SK-N-SH treated with all-trans-retinoic acid at 6 μM for 48 hours (cell line): ENCODE measurements around the gene KPTN.

Source experiments
- ATAC-seq: fragments of 200-7000 bp; cut with Tn5 transposase; 3 replicates; pipeline ENCODE4 v1.9.1; 2020; ENCODE audit warnings: mild to moderate bottlenecking, moderate library complexity
- BACH2 ChIP-seq: fragments of 250-450 bp; sonication (Bioruptor Pico); IDR thresholded peaks from 2 replicates; pipeline ENCODE4 v1.9.0; 2021; ENCODE audit warnings: mild to moderate bottlenecking, borderline replicate concordance
- CREB5 ChIP-seq: fragments of 250-450 bp; sonication (Bioruptor Pico); IDR thresholded peaks from 2 replicates; pipeline ENCODE4 v1.5.1; 2020; ENCODE audit warnings: low read depth, mild to moderate bottlenecking, moderate library complexity
- CSRNP3 ChIP-seq: fragments of 250-450 bp; sonication (Bioruptor Pico); IDR thresholded peaks from 2 replicates; pipeline ENCODE4 v1.5.1; 2021; ENCODE audit warnings: mild to moderate bottlenecking, moderate library complexity
- ESRRG ChIP-seq: fragments of 250-450 bp; sonication (Bioruptor Pico); IDR thresholded peaks from 2 replicates; pipeline ENCODE4 v1.6.1; 2021; ENCODE audit warnings: mild to moderate bottlenecking
- GLIS3 ChIP-seq: fragments of 250-450 bp; sonication (Bioruptor Pico); IDR thresholded peaks from 2 replicates; pipeline ENCODE4 v1.5.0; 2020; ENCODE audit warnings: mild to moderate bottlenecking, moderate library complexity
- ISL1 ChIP-seq: fragments of 250-450 bp; sonication (Bioruptor Pico); IDR thresholded peaks from 2 replicates; pipeline ENCODE4 v2.1.2; 2022; ENCODE audit warnings: mild to moderate bottlenecking, moderate library complexity
- OSR1 ChIP-seq: fragments of 250-450 bp; sonication (Bioruptor Pico); IDR thresholded peaks from 2 replicates; pipeline ENCODE4 v1.8.0; 2022; ENCODE audit warnings: moderate library complexity, mild to moderate bottlenecking, inconsistent platforms
- PATZ1 ChIP-seq: fragments of 250-450 bp; sonication (Bioruptor Pico); IDR thresholded peaks from 2 replicates; pipeline ENCODE4 v1.8.0; 2020; ENCODE audit warnings: mild to moderate bottlenecking, moderate library complexity, borderline replicate concordance
- POU6F1 ChIP-seq: fragments of 250-450 bp; sonication (Bioruptor Pico); IDR thresholded peaks from 2 replicates; pipeline ENCODE4 v1.8.0; 2021; ENCODE audit warnings: low read depth, mild to moderate bottlenecking, moderate library complexity, borderline replicate concordance
- PPARA ChIP-seq: fragments of 250-450 bp; sonication (Bioruptor Pico); IDR thresholded peaks from 2 replicates; pipeline ENCODE4 v1.5.0; 2020; ENCODE audit warnings: mild to moderate bottlenecking, borderline replicate concordance
- RARB ChIP-seq: fragments of 250-450 bp; sonication (Bioruptor Pico); IDR thresholded peaks from 2 replicates; pipeline ENCODE4 v1.8.0; 2021; ENCODE audit warnings: mild to moderate bottlenecking, moderate library complexity
- SNAI2 ChIP-seq: fragments of 250-450 bp; sonication (Bioruptor Pico); IDR thresholded peaks from 2 replicates; pipeline ENCODE4 v1.5.0; 2020; ENCODE audit warnings: mild to moderate bottlenecking, moderate library complexity
- TCF4 ChIP-seq: fragments of 250-450 bp; sonication (Bioruptor Pico); IDR thresholded peaks from 2 replicates; pipeline ENCODE4 v1.8.0; 2021; ENCODE audit warnings: mild to moderate bottlenecking, moderate library complexity, borderline replicate concordance
- TOX ChIP-seq: fragments of 250-450 bp; sonication (Bioruptor Pico); IDR thresholded peaks from 2 replicates; pipeline ENCODE4 v1.8.0; 2021; ENCODE audit warnings: mild to moderate bottlenecking, moderate library complexity, borderline replicate concordance
- TSHZ2 ChIP-seq: fragments of 250-450 bp; sonication (Bioruptor Pico); IDR thresholded peaks from 2 replicates; pipeline ENCODE4 v1.5.0; 2020; ENCODE audit warnings: mild to moderate bottlenecking, moderate library complexity
- ZC3H10 ChIP-seq: fragments of 250-450 bp; sonication (Bioruptor Pico); IDR thresholded peaks from 2 replicates; pipeline ENCODE4 v1.5.1; 2021; ENCODE audit warnings: mild to moderate bottlenecking, moderate library complexity
- ZFP3 ChIP-seq: fragments of 250-450 bp; sonication (Bioruptor Pico); IDR thresholded peaks from 2 replicates; pipeline ENCODE4 v1.5.0; 2020; ENCODE audit warnings: mild to moderate bottlenecking, moderate library complexity
- ZFP30 ChIP-seq: fragments of 450-650 bp; formaldehyde crosslinking; IDR thresholded peaks from 2 replicates; pipeline ENCODE4 v1.5.0; 2022; ENCODE audit warnings: mild to moderate bottlenecking, moderate library complexity
- ZNF565 ChIP-seq: fragments of 450-650 bp; formaldehyde crosslinking; conservative IDR thresholded peaks from 2 replicates; pipeline ENCODE4 v1.5.0; 2020; ENCODE audit warnings: low read depth, mild to moderate bottlenecking, moderate library complexity
- ZNF70 ChIP-seq: fragments of 450-650 bp; formaldehyde crosslinking; IDR thresholded peaks from 2 replicates; pipeline ENCODE4 v1.5.0; 2020; ENCODE audit warnings: mild to moderate bottlenecking, moderate library complexity
- ZNF8 ChIP-seq: fragments of 450-650 bp; formaldehyde crosslinking; IDR thresholded peaks from 2 replicates; pipeline ENCODE4 v1.5.0; 2020; ENCODE audit warnings: mild to moderate bottlenecking, moderate library complexity

KPTN gene

GRCh38 chr19:47526798-47527197, 42.8 kb upstream of the KPTN start:
- TF ChIP-seq GLIS3, result no peak
- TF ChIP-seq ZFP3 (CRISPR knock-in tag), result no peak
- no peak for TF ChIP-seq ESRRG (CRISPR knock-in tag)
- no peak for TF ChIP-seq SNAI2 (CRISPR knock-in tag)
- no peak for TF ChIP-seq BACH2
- no peak for TF ChIP-seq ZNF8 (CRISPR knock-in tag)
- TF ChIP-seq TOX, result no peak
- no peak for TF ChIP-seq OSR1 (CRISPR knock-in tag)
- TF ChIP-seq ZNF70 (CRISPR knock-in tag), result no peak
- no peak for TF ChIP-seq ZFP30 (CRISPR knock-in tag)
- no peak for ATAC-seq

- no peak for TF ChIP-seq ZNF8 (CRISPR knock-in tag)
- TF ChIP-seq GLIS3, result no peak
- TF ChIP-seq ESRRG (CRISPR knock-in tag), result no peak
- TF ChIP-seq OSR1 (CRISPR knock-in tag), result no peak
- no peak for TF ChIP-seq BACH2
- TF ChIP-seq ZFP30 (CRISPR knock-in tag), result no peak
- no peak for TF ChIP-seq PPARA (CRISPR knock-in tag)
- TF ChIP-seq CREB5 (CRISPR knock-in tag), result no peak
- TF ChIP-seq RARB, result no peak
- TF ChIP-seq ISL1, result no peak
- no peak for TF ChIP-seq SNAI2 (CRISPR knock-in tag)
- TF ChIP-seq PATZ1 (CRISPR knock-in tag), result no peak
- TF ChIP-seq CSRNP3 (CRISPR knock-in tag), result no peak
- TF ChIP-seq TCF4 (CRISPR knock-in tag), result no peak
- no peak for TF ChIP-seq ZC3H10 (CRISPR knock-in tag)
- no peak for TF ChIP-seq TSHZ2 (CRISPR knock-in tag)
- no peak for TF ChIP-seq POU6F1 (CRISPR knock-in tag)
- TF ChIP-seq ZNF70 (CRISPR knock-in tag), result no peak
- no peak for TF ChIP-seq ZFP3 (CRISPR knock-in tag)
- no peak for ATAC-seq
Measured at GRCh38 chr19:47523473-47523872, 39.5 kb upstream of the KPTN start.

GRCh38 chr19:47521473-47522180, 37.6 kb upstream of the KPTN start:
- TF ChIP-seq ISL1, result no peak
- TF ChIP-seq ZNF70 (CRISPR knock-in tag), result no peak
- no peak for TF ChIP-seq TSHZ2 (CRISPR knock-in tag)
- no peak for TF ChIP-seq TCF4 (CRISPR knock-in tag)
- TF ChIP-seq PATZ1 (CRISPR knock-in tag), result no peak
- no peak for TF ChIP-seq BACH2
- no peak for TF ChIP-seq ZNF565
- no peak for TF ChIP-seq RARB
- TF ChIP-seq PPARA (CRISPR knock-in tag), result no peak
- no peak for TF ChIP-seq ZFP3 (CRISPR knock-in tag)
- TF ChIP-seq, all 23 proteins: peak for 0
- peak; percentile 21; the same call in 2 of the 3 replicates for ATAC-seq
